B cell (primary cell): ENCODE results near the gene PLCB3.
"Not testable (repeated sequence)": the region's sequence is repeated elsewhere in the genome, so short reads cannot be mapped to it uniquely, and the experiment has no call there.

Source experiments
- CTCF ChIP-seq: fragments of 200-600 bp; IDR thresholded peaks from one replicate; pipeline ENCODE4 v1.8.0; 2022; ENCODE audit warnings: antibody characterized with exemption, mild to moderate bottlenecking
- EZH2 ChIP-seq: IDR thresholded peaks from 2 replicates; pipeline ENCODE4 v1.6.1; 2012; ENCODE audit warnings: borderline replicate concordance, low read depth, mild to moderate bottlenecking, moderate library complexity, low read length; ENCODE audit not compliant: insufficient read depth, poor library complexity, severe bottlenecking

- not testable (repeated sequence) for TF ChIP-seq CTCF, EZH2
Observed at GRCh38 chr11:64315667-64316526, 64.6 kb downstream of the PLCB3 start.
